HG03565 (cell line): ENCODE measurements around the gene CFH.
"Not testable (repeated sequence)": the region's sequence is repeated elsewhere in the genome, so short reads cannot be mapped to it uniquely, and the experiment has no call there.

ENCODE experiments used
- ATAC-seq: cut with Tn5 transposase; IDR thresholded peaks from one replicate; pipeline ENCODE4 v1.9.1; 2021; ENCODE audit warnings: mild to moderate bottlenecking, moderate library complexity; ENCODE audit not compliant: unreplicated experiment

CFH gene

GRCh38 chr1:196743244-196743643 is 91.4 kb downstream of the CFH start:
- peak; percentile 78 for ATAC-seq

- ATAC-seq: not testable (repeated sequence)
Measured at GRCh38 chr1:196765019-196765740, 113.3 kb downstream of the CFH start.

DNA sequence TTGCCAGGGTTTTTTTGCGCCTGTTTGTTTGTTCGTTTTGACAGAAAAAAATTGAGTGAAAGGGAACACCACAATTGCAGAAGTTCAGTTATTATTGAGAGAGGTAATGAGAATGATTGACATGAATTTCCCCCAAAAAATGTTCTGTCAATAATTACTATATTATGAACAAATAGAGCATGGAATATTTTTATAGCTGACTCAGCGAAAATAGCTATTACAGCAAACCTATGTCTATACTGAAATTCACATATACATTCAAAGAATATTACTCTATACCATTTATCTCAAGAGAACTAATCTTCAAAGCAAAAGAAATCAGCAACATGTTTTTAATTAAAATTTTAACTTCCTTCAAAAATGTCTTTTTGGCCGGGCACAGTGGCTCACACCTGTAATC is 118.0 kb downstream of the CFH start:
- not testable (repeated sequence) for ATAC-seq

- no peak for ATAC-seq
Measured at GRCh38 chr1:196773713-196774112, 121.9 kb downstream of the CFH start.

GRCh38 chr1:196774175-196774574 is 122.3 kb downstream of the CFH start:
- ATAC-seq: no peak

GRCh38 chr1:196774603-196775002 is 122.8 kb downstream of the CFH start, which contains the start of gene CFHR3:
Gene CFHR3 (plus strand): TSS chr1:196774840. CDS start chr1:196774887, 47 bp downstream.
- ATAC-seq: peak; percentile 89

- ATAC-seq: no peak
Measured at GRCh38 chr1:196777603-196778002, 125.8 kb downstream of the CFH start.

DNA sequence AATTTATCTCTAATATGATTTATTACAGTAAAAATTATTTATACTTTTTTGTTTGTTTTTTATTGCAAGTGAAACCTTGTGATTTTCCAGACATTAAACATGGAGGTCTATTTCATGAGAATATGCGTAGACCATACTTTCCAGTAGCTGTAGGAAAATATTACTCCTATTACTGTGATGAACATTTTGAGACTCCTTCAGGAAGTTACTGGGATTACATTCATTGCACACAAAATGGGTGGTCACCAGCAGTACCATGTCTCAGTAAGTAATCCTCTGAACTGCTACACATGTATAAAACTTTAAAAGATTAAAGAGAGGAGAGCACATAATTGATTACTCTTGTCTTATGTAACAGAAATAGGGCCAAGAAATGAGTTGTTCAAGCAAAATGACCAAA is 127.2 kb downstream of the CFH start:
- no peak for ATAC-seq

- not testable (repeated sequence) for ATAC-seq
Measured at GRCh38 chr1:196791252-196791651, 139.4 kb downstream of the CFH start.

DNA sequence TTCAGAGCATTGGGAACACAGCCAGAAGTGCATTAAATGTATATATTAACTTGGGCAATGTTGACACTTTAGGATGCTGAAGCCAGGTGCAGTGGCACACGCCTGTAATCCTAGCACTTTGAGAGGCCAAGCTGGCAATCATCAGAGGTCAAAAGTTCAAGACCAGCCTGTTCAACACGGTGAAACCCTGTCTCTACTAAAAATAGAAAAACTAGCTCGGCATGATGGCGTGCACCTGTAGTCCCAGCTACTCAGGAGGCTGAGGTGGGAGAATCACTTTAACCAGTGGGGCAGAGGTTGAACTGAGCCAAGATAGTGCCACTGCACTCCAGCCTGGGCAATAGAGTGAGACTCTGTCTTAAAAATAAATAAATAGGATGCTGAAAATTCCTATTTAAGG is 142.3 kb downstream of the CFH start:
- not testable (repeated sequence) for ATAC-seq
